Measurements from ENCODE around the gene DNAI2.
"Not testable (repeated sequence)": the region's sequence is repeated elsewhere in the genome, so short reads cannot be mapped to it uniquely, and the experiment has no call there.

DNAI2 gene

GRCh38 chr17:74245145-74245831, 28.7 kb upstream of the DNAI2 start:
- DNase-seq = no peak

DNA sequence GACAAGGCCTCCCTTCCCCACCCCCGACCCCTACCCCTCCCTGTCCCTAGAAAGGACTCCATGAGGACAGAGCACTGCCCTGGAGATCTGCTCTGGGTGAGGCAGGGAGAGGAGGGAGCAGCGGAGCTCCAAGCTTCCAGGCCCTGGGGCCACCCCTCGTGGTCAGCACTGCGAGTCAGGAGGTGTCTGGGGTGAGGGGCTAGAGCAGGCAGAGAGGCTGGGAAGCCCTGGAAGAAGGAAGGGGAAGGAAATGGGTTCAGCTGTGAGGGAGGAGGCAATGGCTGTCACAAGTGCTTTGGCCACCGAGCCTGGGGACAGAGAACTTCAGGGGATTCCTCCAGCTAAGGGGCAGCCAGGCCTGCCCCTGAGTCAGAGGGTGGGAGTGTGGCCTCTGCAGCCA, 28.2 kb upstream of the DNAI2 start:
- peak; percentile 58 for DNase-seq

DNA sequence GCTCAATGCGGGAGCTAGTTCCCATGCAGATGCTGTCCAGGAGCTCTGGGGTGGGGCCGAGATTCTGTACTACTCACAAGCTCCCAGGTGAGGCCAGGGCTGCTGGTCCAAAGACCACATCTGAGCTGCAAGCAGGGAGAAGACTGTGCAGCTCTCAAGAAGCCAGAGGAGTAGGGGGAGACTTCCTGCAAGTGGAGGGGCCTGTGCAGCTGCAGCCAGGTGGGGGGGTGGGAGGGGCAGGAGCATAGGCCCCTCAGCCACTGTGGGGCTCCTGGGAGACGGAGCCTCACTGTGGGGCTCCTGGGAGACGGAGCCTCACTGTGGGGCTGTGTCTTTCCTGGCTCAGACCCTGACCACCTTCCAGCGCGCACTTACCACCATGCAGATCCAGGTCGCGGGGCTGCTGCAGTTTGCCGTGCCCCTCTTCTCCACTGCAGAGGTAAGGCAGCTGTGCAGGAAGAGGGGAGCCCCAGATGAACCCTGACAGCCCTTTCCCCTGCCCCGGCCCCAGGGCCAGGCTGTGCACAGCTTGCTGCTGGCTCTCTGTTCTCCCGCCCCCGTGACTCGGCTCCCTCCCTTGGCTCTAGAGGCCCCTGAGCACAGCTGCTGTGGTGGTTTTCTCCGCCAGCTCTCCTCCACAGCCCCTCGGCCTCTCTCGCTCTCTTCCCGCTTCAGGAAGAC, 24.3 kb upstream of the DNAI2 start:
- DNase-seq = no peak

GRCh38 chr17:74250324-74250995, 23.6 kb upstream of the DNAI2 start:
- no peak for DNase-seq

- DNase-seq = no peak
Measured at GRCh38 chr17:74251051-74251450, 23.0 kb upstream of the DNAI2 start.

DNA sequence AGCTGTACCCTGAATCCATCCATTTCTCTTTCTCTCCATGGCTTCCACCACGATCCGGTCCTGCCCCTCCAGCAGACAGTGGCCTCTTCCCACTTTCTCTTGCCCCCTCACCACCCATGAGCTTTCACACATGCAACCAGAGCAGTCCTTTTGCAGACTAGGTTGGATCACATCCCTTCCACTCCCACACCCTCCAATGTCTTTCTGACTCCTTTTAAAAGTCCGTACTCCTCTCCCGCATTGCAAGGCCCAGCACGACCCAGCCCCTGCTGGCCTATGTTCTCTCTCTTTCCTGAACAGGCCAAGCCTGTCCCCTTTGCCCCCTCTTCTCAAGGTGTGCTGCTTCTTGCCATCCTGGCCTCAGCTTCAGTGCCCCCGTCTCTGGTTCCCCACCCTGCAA, 22.5 kb upstream of the DNAI2 start:
- no peak for DNase-seq

GRCh38 chr17:74252211-74252610, 21.8 kb upstream of the DNAI2 start:
- DNase-seq = no peak

GRCh38 chr17:74253036-74253435, 21.0 kb upstream of the DNAI2 start:
- no peak for DNase-seq

GRCh38 chr17:74257311-74257710, 16.7 kb upstream of the DNAI2 start:
- DNase-seq = no peak

GRCh38 chr17:74259667-74260524, 14.1 kb upstream of the DNAI2 start:
- no peak for DNase-seq

- DNase-seq = no peak
Measured at GRCh38 chr17:74260525-74260850, 13.5 kb upstream of the DNAI2 start.

DNA sequence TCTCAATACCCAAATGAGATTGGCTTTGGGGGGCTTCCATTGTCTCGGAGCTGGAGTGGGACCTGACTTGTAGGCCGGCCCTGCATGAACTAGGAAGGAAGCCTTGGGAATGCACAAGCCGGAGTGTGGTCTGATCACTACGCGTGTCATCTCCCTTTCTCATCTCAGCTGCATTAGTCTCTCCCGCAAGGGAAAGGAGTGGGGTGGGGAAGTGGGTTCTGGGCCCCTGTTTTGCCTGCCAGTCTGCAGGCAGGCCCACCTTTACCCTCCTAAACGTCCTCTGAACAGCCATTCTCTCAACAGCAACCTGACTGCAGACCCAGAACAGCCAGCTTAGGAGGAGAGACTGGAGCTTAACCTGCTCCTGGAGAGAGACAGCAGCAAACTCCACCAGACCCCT, 11.4 kb upstream of the DNAI2 start:
- DNase-seq = no peak

DNA sequence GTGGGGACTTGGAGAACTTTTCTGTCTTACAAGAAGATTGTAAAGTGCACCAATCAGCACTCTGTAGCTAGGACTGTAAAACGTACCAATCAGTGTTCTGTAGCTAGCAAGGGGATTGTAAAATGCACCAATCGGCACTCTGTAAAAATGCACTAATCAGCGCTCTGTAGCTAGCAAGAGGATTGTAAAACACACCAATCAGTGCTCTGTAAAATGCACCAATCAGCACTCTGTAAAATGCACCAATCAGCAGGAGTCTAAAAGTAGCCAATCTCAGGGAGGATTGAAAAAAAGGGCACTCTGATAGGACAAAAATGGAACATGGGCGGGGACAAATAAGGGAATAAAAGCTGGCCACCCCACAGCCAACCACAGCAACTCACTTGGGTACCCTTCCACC, 7.0 kb upstream of the DNAI2 start:
- DNase-seq = not testable (repeated sequence)

DNA sequence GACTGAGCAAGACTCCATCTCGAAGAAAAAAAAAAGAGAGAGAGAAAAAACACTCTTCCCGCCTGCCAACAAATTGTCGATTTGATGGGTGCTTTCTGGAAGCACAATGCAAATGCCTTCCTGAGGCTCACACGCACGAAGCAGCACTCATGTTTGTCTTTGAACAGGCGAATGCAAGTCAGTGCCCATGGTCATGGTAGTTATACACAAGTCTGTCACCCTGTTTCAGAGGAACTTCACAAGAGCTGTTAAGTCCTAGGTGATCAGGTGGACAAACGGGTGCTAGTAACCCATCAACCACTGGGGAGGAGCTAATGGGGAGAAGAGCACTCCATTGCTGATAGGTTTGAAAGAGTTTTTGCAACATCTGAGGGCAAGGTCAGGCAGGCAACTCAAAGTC, 6.5 kb upstream of the DNAI2 start:
- DNase-seq = no peak

- no peak for DNase-seq
Measured at GRCh38 chr17:74267987-74268499, 6.0 kb upstream of the DNAI2 start.

DNA sequence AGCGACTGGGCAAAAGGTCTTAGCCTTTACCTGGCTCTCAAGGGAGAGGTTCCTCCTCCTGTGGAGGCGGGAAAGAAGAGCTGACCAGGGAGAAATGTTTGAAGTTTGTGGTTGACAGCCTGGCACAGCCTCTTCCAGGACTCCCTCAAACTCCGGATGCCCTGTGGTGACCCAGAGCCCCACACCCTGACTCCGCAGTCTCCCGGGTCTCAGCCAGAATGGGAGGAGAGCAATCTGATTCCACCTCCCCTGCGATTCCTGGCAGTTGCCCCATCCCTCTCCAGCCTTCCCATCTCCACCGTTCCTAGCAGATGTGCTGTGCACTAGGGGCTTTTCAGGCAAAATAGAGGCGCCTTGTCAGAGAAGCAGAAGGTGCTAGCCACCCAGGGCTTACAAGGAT, 5.5 kb upstream of the DNAI2 start:
- no peak for DNase-seq

GRCh38 chr17:74270333-74270732, 3.7 kb upstream of the DNAI2 start:
- no peak for DNase-seq

DNA sequence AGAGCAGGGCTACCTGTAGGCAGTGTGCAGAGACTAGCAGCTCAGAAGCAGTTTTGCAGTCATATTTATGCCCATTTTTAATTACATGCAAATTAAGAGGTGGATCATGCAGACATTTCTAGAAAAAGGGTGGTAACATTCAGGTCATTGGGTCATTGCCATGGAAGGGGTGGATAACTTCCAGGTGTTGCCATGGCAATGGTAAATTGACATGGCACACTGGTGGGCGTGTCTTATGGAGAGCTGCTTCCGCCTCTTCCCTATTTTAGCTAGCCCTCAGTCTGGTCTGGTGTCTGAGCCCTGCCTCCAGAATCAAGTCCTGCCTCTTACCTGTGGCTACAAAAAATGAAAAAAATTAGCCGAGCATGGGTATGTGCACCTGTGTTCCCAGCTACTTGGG, 2.8 kb upstream of the DNAI2 start:
- no peak for DNase-seq

DNA sequence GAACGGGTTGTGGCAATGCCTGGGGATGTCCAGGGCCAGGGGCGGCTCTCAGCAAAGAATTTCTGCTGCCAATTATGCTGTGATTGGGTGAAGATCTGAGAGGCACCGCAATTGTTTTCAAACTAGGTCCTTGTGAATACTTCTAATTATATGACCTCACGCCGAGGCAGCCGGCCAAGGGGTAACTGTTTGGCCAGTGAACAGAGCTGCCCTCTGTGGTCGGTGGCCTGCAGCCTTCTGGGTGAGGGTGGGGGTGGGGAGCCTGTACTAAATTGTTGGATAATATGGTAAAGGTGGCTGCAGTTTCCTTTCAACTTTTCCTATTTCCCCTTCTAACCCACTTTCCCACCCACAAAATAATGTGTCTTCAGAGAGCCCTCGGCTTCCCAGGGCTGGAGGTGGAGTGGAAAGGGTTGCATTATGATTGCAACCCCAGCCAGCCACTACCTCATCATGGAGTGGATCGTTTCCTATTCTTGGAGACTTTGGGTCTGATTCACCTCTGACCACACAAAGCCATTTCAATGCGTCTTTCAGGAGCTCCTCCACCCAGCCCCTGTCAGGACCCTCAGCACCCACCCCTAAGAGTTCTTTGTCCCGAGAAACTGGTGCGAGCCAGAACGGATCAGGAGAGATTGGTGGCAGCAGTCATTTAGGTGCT, 2.0 kb upstream of the DNAI2 start:
- DNase-seq = no peak

- DNase-seq = no peak
Measured at GRCh38 chr17:74272731-74273201, 1.3 kb upstream of the DNAI2 start.

DNA sequence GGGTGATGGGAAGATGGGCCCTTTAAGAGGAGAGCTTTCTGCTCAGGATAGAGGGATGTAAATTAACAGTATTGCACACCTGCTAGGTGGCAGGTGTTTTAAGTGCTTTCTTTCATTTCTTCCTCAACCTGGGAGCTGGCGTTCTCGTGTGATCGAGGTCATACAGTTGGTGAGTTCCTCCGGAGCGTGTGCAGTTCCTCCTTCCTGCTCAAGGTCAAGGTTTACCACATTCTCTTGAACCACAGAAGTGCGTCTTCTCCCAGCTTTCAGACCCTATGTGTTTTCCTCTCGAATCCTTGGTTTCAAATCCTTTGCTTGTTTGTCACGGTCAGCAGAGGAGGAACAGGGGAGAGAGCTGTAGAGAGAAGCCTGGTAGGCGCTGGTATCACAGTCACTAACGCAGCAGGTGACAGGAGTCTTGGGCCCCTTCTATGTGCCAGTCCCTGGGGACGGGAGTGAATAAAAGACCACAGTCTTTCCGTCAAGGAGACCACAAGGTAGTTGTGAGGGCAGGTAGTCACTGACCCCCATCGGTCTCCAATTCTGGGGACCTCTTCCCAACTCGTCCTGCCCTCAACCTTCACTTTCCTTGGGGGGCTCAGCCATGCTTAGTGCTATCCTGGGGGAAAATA, 791 bp downstream of the DNAI2 start:
- no peak for DNase-seq

DNA sequence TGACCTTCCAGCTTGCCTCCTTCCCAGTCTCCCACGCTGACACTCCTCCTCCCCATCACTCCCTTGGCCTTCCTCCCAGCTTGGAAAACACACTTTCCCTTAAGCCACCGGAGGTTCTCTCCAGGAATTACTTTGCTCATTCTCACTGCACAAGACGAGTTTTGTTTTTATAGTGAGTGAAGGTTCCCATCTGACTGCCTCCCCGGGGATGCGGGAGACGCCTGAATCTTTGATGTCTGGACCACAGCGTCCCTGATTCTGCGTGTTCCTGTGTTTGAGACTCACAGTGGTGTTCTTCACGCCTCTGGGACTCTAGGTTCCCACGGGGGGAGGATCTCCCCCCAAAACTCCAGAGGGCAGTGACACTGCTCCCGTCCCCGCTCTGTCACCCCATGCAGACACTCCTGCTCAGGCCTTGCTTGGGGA, 2.0 kb downstream of the DNAI2 start:
- no peak for DNase-seq
